Mesothelial cell of epicardium (in vitro differentiated cells): ENCODE data around the gene WAPL. TPM values are rescaled to one million over a fixed set of nuclear protein-coding genes. Genes with fewer than 3 reads are reported as not detected.

Experiments
- DNase-seq, 2 experiments: peaks; one replicate each; pipeline ENCODE4 v3.0.0; 2021; ENCODE audit warnings: low spot score in 2 of 2; ENCODE audit not compliant: unreplicated experiment in 2 of 2
- H3K27ac Mint-ChIP-seq: 2 replicates; pipeline ENCODE4 v1.8.0; 2021; ENCODE audit warnings: mixed read lengths
- H3K27me3 Mint-ChIP-seq: 2 replicates; pipeline ENCODE4 v1.8.0; 2021; ENCODE audit warnings: low read depth, mixed read lengths
- H3K36me3 Mint-ChIP-seq: 2 replicates; pipeline ENCODE4 v1.8.0; 2021; ENCODE audit warnings: mixed read lengths
- H3K4me1 Mint-ChIP-seq: 2 replicates; pipeline ENCODE4 v1.8.0; 2021; ENCODE audit warnings: mixed read lengths
- H3K4me3 Mint-ChIP-seq: 2 replicates; pipeline ENCODE4 v1.8.0; 2021; ENCODE audit warnings: mild to moderate bottlenecking, moderate library complexity, mixed read lengths
- H3K9me3 Mint-ChIP-seq: 2 replicates; pipeline ENCODE4 v1.8.0; 2021; ENCODE audit warnings: mixed read lengths
- total RNA-seq: library from RNA; stranded (reverse); gene quantifications from 3 replicates; pipeline ENCODE4 v1.2.1, GENCODE V29; 2021
- TF ChIP-seq, protein P1 (sequence below): fragments of 200-600 bp; sonication (generic); IDR thresholded peaks from one replicate; pipeline ENCODE4 v1.5.0; 2021; ENCODE audit warnings: antibody characterized with exemption; ENCODE audit not compliant: unreplicated experiment

WAPL gene
- total RNA-seq, 1 donor from 2014 or later, result 43.4 TPM

GRCh38 chr10:86443936-86444335 is 77.7 kb downstream of the WAPL start:
- TF ChIP-seq, protein P1, sequence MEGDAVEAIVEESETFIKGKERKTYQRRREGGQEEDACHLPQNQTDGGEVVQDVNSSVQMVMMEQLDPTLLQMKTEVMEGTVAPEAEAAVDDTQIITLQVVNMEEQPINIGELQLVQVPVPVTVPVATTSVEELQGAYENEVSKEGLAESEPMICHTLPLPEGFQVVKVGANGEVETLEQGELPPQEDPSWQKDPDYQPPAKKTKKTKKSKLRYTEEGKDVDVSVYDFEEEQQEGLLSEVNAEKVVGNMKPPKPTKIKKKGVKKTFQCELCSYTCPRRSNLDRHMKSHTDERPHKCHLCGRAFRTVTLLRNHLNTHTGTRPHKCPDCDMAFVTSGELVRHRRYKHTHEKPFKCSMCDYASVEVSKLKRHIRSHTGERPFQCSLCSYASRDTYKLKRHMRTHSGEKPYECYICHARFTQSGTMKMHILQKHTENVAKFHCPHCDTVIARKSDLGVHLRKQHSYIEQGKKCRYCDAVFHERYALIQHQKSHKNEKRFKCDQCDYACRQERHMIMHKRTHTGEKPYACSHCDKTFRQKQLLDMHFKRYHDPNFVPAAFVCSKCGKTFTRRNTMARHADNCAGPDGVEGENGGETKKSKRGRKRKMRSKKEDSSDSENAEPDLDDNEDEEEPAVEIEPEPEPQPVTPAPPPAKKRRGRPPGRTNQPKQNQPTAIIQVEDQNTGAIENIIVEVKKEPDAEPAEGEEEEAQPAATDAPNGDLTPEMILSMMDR, result no peak
- Mint-ChIP-seq H3K9me3 (no peaks in the 10 kb centered on the region), H3K4me1 (peaks cover 12% of the 10 kb centered on the region), H3K27me3 (no peaks in the 10 kb centered on the region), H3K4me3 (no peak overlapping the region), H3K36me3 (peaks cover 58% of the 10 kb centered on the region), H3K27ac (peak overlapping the region; percentile 15)
- no peak for DNase-seq

DNA sequence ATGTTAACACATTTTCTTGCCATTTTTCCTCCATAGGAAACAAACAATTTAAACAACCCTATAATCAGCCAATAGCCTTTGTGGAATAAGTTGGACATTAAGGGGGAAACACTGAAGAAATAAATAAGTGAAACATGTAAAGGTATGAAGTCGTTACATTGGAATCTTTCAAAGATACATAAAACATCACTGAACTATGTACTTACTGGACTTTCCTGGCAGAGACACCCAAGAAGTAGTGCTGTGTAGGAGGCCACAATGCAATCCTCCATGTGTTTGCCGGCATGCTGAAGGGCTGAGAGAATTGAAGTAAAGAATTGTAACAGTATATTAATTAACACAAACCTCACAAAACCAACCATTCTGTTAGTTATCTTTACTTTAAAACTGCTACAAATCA is 78.5 kb downstream of the WAPL start:
- peaks cover 12% of the 10 kb centered on the region for H3K4me1 Mint-ChIP-seq
- no peak for DNase-seq
- no peaks in the 10 kb centered on the region for H3K9me3 Mint-ChIP-seq
- peaks cover 58% of the 10 kb centered on the region for H3K36me3 Mint-ChIP-seq
- peak overlapping the region; percentile 50 for H3K27ac Mint-ChIP-seq
- TF ChIP-seq, protein P1, result no peak
- no peaks in the 10 kb centered on the region for H3K27me3 Mint-ChIP-seq
- no peak overlapping the region for H3K4me3 Mint-ChIP-seq

DNA sequence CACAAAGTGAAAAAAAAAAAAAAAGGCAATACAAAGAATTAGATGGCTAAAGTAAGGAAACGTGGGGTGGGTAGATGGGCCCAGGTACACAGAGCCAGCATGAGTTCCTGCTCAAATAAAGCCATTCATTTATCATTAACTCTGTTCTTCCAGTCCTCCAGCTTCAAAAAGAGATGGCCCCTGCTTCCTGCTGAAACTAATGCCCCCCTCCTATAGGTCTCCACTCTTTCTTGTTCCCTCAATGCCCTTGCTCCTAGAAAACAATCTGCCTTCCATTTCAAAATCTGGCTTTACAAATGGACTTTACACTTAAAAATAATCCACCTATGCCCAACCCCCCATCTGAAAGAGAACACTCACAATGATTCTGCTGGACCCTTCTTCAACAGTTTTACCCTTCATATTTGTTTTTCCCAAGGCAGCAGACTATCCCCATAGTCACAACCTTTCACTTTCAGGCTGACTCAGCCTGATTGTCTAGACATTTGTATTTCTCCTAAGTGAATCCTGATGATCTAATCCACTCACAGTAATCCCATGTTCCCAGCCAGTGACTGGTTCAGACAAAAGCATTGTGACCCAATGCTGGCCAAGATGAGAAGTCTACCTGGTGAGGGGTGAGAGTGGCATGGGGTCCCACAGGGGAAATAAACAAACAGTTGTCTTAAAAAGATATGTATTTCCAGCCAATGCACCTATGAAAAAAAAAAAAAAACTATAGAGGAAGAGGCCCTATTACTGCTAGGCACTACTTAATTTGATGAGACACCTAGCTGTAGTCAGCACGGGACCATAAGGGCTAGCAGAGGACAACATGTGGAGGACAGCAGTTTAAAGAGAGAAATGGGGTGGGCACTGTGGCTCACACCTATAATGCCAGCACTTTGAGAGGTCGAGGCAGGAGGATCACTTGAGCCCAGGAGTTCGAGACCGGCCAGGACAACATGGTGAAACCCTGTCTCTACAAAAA is 80.4 kb downstream of the WAPL start:
- no peak for DNase-seq
- Mint-ChIP-seq H3K27ac (peak overlapping the region; percentile 11), H3K4me3 (no peak overlapping the region), H3K4me1 (peaks cover 12% of the 10 kb centered on the region), H3K9me3 (no peaks in the 10 kb centered on the region), H3K27me3 (no peaks in the 10 kb centered on the region), H3K36me3 (peaks cover 54% of the 10 kb centered on the region)
- TF ChIP-seq, protein P1, result no peak

DNA sequence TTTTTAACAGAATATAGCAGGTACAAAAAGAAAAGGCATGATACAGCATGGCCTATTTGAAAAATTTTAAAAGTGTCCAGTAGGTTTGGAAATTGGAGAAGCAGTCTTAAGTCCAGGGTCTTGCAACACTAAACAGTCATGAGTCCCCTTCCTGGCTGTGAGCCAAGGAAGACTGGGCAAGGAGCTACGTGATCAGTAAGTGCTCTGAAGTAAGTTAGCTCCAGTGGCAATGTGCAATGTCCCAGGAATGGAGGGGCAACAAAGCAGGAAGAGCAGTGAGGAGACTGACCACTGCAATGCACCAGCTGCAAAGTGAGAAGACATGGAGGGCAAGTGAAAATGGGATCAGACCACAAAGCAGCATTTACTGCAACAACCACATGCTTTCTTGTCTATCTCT is 82.0 kb downstream of the WAPL start:
- no peaks in the 10 kb centered on the region for H3K27me3 Mint-ChIP-seq
- peak overlapping the region; percentile 47 for H3K27ac Mint-ChIP-seq
- no peaks in the 10 kb centered on the region for H3K9me3 Mint-ChIP-seq
- peaks cover 12% of the 10 kb centered on the region for H3K4me1 Mint-ChIP-seq
- H3K36me3 Mint-ChIP-seq, result peaks cover 50% of the 10 kb centered on the region
- H3K4me3 Mint-ChIP-seq, result no peak overlapping the region
- DNase-seq, result no peak
- TF ChIP-seq, protein P1, result no peak

DNA sequence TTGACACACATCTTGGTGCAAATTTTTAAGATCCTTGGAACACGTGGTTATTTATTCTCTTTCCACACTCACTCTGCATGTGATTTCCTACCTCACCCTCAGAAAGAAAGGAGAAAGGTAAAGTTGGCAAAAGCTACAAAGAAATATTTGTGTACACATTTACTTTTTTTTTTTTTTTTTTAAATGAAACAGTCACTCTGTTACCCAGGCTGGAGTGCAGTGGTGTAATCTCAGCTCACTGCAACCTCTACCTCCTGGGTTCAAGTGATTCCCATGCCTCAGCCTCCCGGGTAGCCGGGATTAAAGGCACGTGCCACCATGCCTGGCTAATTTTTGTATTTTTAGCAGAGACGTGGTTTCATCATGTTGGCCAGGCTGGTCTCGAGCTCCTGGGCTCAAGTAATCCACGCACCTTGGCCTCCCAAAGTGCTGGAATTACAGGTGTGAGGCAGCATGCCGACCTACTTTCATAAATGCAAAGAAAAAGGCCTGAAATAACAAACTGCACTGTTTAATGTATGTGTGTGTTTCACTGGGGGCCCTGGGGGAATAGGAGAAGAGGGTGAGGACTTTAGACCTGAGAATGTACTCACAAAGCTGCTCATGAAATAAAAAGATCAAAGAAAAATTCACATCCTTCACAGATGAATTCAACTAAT is 83.4 kb downstream of the WAPL start:
- no peak for DNase-seq
- H3K4me1 Mint-ChIP-seq, result peaks cover 10% of the 10 kb centered on the region
- no peak overlapping the region for H3K4me3 Mint-ChIP-seq
- no peaks in the 10 kb centered on the region for H3K27me3 Mint-ChIP-seq
- H3K36me3 Mint-ChIP-seq, result peaks cover 45% of the 10 kb centered on the region
- H3K27ac Mint-ChIP-seq, result peak overlapping the region; percentile 33
- H3K9me3 Mint-ChIP-seq, result peaks cover under 1% of the 10 kb centered on the region
- TF ChIP-seq, protein P1, result no peak
